Left ventricle myocardium inferior (tissue), 1 donor: Measurements from ENCODE around the gene TINAGL1. TPM values are rescaled to one million over a fixed set of nuclear protein-coding genes. Genes with fewer than 3 reads are reported as not detected.

ENCODE experiments used
- DNase-seq: peaks from one replicate; pipeline ENCODE4 v3.0.0-alpha.2; 2020
- H3K27ac ChIP-seq: fragments of 200-600 bp; replicated peaks from 2 replicates; pipeline ENCODE4 v1.8.0; 2021
- H3K27me3 ChIP-seq: fragments of 200-600 bp; 2 replicates; pipeline ENCODE4 v1.8.0; 2021; ENCODE audit warnings: low read depth
- H3K36me3 ChIP-seq: fragments of 200-600 bp; 2 replicates; pipeline ENCODE4 v1.8.0; 2021
- H3K4me1 ChIP-seq: fragments of 200-600 bp; 2 replicates; pipeline ENCODE4 v1.8.0; 2021
- H3K4me3 ChIP-seq: fragments of 200-600 bp; 2 replicates; pipeline ENCODE4 v1.8.0; 2021; ENCODE audit warnings: mild to moderate bottlenecking, moderate library complexity
- H3K9me3 ChIP-seq: fragments of 200-600 bp; replicated peaks from 2 replicates; pipeline ENCODE4 v1.8.0; 2021
- intact Hi-C: fragments of 100-400 bp; cut with micrococcal nuclease; formaldehyde crosslinking; loops from one replicate; pipeline ENCODE4 v1.11.0; 2022
- total RNA-seq: library from RNA; stranded (reverse); fragmentation: NEBNext Ultra II Directional; extraction: Animal tissue kit (Norgen Biotek cat#: 25700); gene quantifications from one replicate; pipeline ENCODE4 v1.2.1, GENCODE V29; 2021
- TF ChIP-seq, protein P1 (sequence below): fragments of 200-600 bp; IDR thresholded peaks from 2 replicates; pipeline ENCODE4 v1.8.0; 2021; ENCODE audit warnings: antibody characterized with exemption, mild to moderate bottlenecking, borderline replicate concordance
- donor health status: DM: no; HTN: yes; CAD: no; lungs with severe emphysema.

Gene TINAGL1
- total RNA-seq, 1 donor from 2014 or later: 223 TPM

DNA sequence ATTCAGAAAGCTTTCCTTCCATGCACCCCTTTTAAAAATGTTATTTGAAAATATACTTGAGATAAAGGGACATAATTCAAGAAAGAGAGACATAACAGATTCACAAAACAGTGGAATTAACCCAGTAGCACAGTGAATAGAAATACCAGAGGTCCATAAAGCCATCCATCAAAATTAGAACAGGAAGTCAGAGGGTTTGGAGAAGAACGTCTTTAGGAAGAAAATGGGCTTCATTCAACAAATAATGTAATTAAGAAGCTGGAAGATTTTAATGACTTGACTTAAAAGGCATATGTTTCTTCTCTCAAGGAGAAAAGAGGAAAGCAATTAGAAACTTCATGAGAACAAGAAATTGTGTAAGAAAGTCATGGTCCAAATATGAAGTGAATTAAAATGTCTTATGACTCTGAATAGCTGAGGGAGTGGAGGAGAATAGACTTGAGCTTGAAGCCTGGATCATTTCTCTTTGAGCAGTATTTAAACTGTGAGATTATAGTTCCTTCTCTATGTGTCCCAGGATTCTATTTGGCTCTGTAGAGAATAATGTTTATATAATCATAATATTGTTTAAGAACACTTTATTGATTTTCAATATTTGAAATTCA lies 33.3 kb downstream of the TINAGL1 start:
- Histone ChIP-seq H3K36me3 (no peaks in the 10 kb centered on the region), H3K27me3 (no peaks in the 10 kb centered on the region), H3K9me3 (no peaks in the 10 kb centered on the region), H3K27ac (no peak overlapping the region), H3K4me1 (peaks cover 16% of the 10 kb centered on the region), H3K4me3 (no peak overlapping the region)
- TF ChIP-seq, protein P1, sequence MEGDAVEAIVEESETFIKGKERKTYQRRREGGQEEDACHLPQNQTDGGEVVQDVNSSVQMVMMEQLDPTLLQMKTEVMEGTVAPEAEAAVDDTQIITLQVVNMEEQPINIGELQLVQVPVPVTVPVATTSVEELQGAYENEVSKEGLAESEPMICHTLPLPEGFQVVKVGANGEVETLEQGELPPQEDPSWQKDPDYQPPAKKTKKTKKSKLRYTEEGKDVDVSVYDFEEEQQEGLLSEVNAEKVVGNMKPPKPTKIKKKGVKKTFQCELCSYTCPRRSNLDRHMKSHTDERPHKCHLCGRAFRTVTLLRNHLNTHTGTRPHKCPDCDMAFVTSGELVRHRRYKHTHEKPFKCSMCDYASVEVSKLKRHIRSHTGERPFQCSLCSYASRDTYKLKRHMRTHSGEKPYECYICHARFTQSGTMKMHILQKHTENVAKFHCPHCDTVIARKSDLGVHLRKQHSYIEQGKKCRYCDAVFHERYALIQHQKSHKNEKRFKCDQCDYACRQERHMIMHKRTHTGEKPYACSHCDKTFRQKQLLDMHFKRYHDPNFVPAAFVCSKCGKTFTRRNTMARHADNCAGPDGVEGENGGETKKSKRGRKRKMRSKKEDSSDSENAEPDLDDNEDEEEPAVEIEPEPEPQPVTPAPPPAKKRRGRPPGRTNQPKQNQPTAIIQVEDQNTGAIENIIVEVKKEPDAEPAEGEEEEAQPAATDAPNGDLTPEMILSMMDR: no peak
- intact Hi-C loops: no loop called here
- DNase-seq: no peak

DNA sequence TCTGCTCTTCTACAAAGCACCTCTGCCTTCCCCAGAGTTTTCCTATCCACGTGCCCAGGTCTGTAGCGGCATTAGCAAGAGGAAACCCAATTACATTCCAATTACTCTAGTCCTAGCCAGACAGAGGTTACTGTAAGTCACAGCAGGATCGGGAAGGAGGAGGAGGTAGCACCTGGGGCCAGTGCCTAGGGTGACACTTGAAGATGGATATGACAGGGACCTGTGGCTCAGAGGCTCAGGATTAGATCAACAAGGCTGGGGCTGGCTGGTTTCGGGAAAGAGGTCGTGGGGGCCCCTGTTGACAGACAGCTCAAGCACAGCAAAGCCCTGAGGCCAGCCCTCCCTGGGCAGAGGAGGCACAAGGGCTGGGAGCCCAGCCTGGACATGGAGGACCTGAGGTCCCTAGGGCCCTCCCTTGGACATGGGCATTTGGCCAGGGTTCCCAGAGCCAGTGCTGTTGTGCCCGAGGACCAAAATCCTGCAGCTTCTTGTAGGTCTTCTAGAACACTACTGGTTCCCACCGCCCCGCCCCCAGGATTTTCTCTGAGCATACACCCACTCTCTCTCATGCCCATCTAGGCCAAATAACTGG lies 38.2 kb downstream of the TINAGL1 start:
- DNase-seq: no peak
- H3K9me3 ChIP-seq: no peaks in the 10 kb centered on the region
- H3K27ac ChIP-seq: no peak overlapping the region
- peaks cover 12% of the 10 kb centered on the region for H3K27me3 ChIP-seq
- no peaks in the 10 kb centered on the region for H3K36me3 ChIP-seq
- TF ChIP-seq, protein P1: no peak
- peaks cover 34% of the 10 kb centered on the region for H3K4me1 ChIP-seq
- intact Hi-C loops: no loop called here
- H3K4me3 ChIP-seq: no peak overlapping the region

DNA sequence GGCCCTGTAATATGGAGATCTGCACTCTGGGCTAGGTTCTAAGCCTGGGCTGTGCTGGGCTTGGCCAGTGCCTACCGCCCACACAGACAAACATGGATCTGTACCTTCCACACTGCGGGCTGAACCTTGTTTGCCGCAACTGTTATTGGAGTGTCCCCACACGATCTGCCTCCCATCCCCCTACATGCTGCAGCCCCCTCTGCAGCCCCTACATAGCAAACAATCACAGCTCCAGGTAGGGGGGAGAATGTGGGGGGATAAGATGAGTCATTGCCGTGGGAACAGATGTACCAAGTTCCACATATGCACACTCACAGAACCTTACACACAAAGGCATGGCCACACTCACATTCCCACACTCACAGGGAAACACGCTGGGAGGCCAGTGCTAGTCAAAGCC lies 39.1 kb downstream of the TINAGL1 start:
- H3K9me3 ChIP-seq: no peaks in the 10 kb centered on the region
- no peak overlapping the region for H3K4me3 ChIP-seq
- intact Hi-C loops: no loop called here
- no peaks in the 10 kb centered on the region for H3K36me3 ChIP-seq
- peaks cover 34% of the 10 kb centered on the region for H3K4me1 ChIP-seq
- no peak overlapping the region for H3K27ac ChIP-seq
- DNase-seq: no peak
- TF ChIP-seq, protein P1: no peak
- H3K27me3 ChIP-seq: peaks cover 12% of the 10 kb centered on the region

DNA sequence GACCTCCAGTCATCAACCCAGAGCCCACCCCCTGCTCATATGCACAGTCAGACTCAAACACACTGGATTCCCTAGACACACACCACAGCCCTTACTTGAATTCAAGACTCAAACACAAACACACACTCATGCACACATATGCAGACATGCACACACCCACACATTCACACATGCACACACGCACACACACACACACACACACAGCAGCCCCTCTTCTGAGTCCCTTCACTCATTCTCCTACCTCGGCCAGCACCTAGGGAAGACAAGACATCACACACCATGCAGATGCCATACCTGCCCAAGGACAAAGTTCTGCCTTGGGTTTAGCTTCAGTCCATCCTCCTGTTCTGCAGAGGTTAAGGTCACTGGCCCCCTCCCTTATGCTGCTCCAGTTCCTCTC lies 39.6 kb downstream of the TINAGL1 start:
- no peak overlapping the region for H3K27ac ChIP-seq
- H3K4me1 ChIP-seq: peaks cover 35% of the 10 kb centered on the region
- intact Hi-C loops: no loop called here
- no peak for DNase-seq
- no peaks in the 10 kb centered on the region for H3K36me3 ChIP-seq
- H3K9me3 ChIP-seq: no peaks in the 10 kb centered on the region
- peaks cover 12% of the 10 kb centered on the region for H3K27me3 ChIP-seq
- TF ChIP-seq, protein P1: no peak
- no peak overlapping the region for H3K4me3 ChIP-seq

DNA sequence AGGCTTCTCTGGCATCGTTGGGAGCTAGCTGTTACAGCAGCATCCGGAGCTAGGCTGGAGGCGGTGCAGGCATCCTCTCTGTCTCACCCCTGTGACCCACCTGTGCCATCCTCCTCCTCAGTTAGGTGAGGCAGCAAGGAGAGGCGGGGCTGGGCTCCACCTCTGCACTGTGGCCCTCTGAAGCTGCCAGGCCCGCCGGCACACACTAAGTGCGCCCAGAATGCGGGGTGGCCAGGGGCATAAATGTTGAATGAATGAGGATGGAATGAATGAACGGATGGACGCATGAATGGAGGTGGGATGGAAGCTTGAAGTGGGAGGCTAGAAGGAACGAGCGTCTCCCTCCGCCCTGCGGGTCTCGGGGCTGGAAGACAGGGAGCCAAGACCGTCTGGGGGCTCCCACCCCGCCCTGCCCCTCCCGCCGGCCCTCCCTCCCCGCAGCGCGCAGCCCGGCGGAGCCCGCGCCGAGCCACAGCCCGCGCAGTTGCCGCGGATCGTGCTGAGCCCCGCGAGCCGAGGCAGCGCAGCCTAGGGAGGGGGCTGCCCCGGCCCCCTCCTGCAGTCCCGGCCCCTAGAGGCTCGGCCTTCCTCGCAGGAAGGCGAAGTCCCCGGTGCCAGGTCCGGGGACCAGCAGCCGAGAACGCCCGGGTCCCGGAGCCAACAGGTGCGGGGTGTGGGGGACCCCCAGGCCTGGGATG lies 41.1 kb downstream of the TINAGL1 start, which contains the start of gene HCRTR1:
TSS of gene HCRTR1 (plus strand) at position 472 of the 698 bp plus-strand sequence. CDS start 1,504 bp downstream, outside the sequence.
- no peak for DNase-seq
- H3K36me3 ChIP-seq: no peaks in the 10 kb centered on the region
- H3K27ac ChIP-seq: peak within 1 kb of the TSS; percentile 36
- peaks cover 50% of the 10 kb centered on the region for H3K4me1 ChIP-seq
- intact Hi-C loops: no loop called here
- H3K9me3 ChIP-seq: no peaks in the 10 kb centered on the region
- TF ChIP-seq, protein P1: no peak
- H3K27me3 ChIP-seq: peaks cover 12% of the 10 kb centered on the region
- peak within 1 kb of the TSS; percentile 67 for H3K4me3 ChIP-seq
